ENCODE measurements around the gene GALNTL6.

DNA sequence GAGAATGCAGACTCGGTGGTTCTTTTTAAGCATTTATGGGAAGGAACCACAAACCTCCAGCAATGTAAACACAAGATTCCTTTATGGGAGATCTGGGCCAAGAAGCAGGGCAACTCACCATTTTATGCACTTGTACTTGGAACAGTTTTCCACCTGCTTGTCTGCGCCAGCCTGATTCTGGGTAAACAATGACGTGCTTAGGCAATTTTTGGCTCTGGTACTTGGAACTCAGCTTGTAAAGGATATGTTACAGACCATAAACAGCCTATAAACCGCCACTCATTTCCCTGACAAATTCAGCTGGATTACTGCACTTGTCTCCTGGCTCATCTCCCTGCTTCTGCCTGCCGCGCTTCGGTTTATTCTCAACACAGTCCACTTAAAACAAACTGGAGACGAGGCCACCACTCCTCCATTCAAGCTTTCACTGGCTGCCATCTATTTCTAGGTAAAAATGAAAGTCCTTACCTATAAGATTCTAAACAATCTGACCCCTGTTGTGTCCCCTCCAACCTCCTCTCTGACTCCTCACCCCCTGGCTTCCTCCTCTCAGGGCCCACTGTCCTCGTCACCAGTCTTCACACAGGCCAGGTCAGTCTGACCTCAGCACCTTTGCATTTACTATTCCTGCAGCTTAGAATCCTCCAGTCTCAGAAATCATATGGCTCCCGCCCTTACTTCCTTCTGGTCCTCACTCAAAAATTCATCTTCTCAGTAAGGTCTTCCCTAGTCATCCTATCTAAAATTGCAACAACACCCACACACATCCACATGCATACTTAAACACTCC, 1149.6 kb downstream of the GALNTL6 start:
- TF ChIP-seq, protein P1, sequence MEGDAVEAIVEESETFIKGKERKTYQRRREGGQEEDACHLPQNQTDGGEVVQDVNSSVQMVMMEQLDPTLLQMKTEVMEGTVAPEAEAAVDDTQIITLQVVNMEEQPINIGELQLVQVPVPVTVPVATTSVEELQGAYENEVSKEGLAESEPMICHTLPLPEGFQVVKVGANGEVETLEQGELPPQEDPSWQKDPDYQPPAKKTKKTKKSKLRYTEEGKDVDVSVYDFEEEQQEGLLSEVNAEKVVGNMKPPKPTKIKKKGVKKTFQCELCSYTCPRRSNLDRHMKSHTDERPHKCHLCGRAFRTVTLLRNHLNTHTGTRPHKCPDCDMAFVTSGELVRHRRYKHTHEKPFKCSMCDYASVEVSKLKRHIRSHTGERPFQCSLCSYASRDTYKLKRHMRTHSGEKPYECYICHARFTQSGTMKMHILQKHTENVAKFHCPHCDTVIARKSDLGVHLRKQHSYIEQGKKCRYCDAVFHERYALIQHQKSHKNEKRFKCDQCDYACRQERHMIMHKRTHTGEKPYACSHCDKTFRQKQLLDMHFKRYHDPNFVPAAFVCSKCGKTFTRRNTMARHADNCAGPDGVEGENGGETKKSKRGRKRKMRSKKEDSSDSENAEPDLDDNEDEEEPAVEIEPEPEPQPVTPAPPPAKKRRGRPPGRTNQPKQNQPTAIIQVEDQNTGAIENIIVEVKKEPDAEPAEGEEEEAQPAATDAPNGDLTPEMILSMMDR (IDR thresholded peaks at IDR 0.05), result no peak
- TF ChIP-seq EZH2 (IDR thresholded peaks at IDR 0.05; ENCODE audit: borderline replicate concordance, insufficient read depth, low read depth, low read length, poor library complexity, severe bottlenecking), result no peak
